IMR-90 (cell line): ENCODE data around the gene MGLL. TPM values are rescaled to one million over a fixed set of nuclear protein-coding genes. Genes with fewer than 3 reads are reported as not detected.

Source experiments
- ATAC-seq: fragments of 200-7000 bp; cut with Tn5 transposase; 2 replicates; pipeline ENCODE4 v1.9.1; 2020; ENCODE audit warnings: low read depth, mild to moderate bottlenecking, moderate library complexity
- BruUV-seq: library from RNA; stranded (reverse); fragments of 400-500 nt; replicated peaks from 2 replicates; lab custom pipeline; 2021; lab: Mats Ljungman, UMichigan
- CTCF ChIA-PET: fragments of 300-600 bp; formaldehyde crosslinking; extraction: SDS; loops from one replicate; lab custom pipeline; 2021; ENCODE audit warnings: antibody characterized with exemption; lab: Yijun Ruan, JAX
- POLR2A ChIA-PET: fragments of 300-600 bp; sonication (Branson Sonifier 250); formaldehyde crosslinking; loops from one replicate; lab custom pipeline; 2022; ENCODE audit warnings: antibody characterized with exemption; ENCODE audit not compliant: unreplicated experiment; lab: Charles Lee
- DNase-seq: peaks from one replicate; pipeline ENCODE4 v3.0.0; 2013
- H2AFZ ChIP-seq: replicated peaks from 2 replicates; pipeline ENCODE3; 2013; ENCODE audit warnings: low read length, mild to moderate bottlenecking; ENCODE audit not compliant: poor library complexity
- H2AK5ac ChIP-seq: 2 replicates; pipeline ENCODE4 v1.6.1; 2013; ENCODE audit warnings: low read depth, low read length, inconsistent platforms
- H2AK9ac ChIP-seq: replicated peaks from 2 replicates; pipeline ENCODE3; 2013; ENCODE audit warnings: mild to moderate bottlenecking, low read depth, low read length, moderate library complexity; ENCODE audit not compliant: poor library complexity
- H2BK120ac ChIP-seq: 2 replicates; pipeline ENCODE4 v1.6.1; 2013; ENCODE audit warnings: low read depth, low read length, inconsistent platforms
- H2BK15ac ChIP-seq: 3 replicates; pipeline ENCODE4 v1.6.1; 2013; ENCODE audit warnings: low read depth, low read length, inconsistent platforms
- H2BK20ac ChIP-seq: 2 replicates; pipeline ENCODE4 v1.6.1; 2013; ENCODE audit warnings: low read depth, mild to moderate bottlenecking, inconsistent platforms, low read length, moderate library complexity
- H2BK5ac ChIP-seq: 2 replicates; pipeline ENCODE4 v1.6.1; 2013; ENCODE audit warnings: mild to moderate bottlenecking, low read depth, low read length, inconsistent platforms; ENCODE audit not compliant: poor library complexity, severe bottlenecking
- H3K14ac ChIP-seq: replicated peaks from 2 replicates; pipeline ENCODE4 v1.6.1; 2013; ENCODE audit warnings: low read depth, low read length, inconsistent platforms
- H3K18ac ChIP-seq: 2 replicates; pipeline ENCODE4 v1.6.1; 2013; ENCODE audit warnings: low read depth, low read length, control low read depth
- H3K23ac ChIP-seq: 2 replicates; pipeline ENCODE4 v1.6.1; 2013; ENCODE audit warnings: low read depth, low read length, inconsistent platforms
- H3K27ac ChIP-seq: 2 replicates; pipeline ENCODE4 v1.5.1; 2013; ENCODE audit warnings: mild to moderate bottlenecking, control low read depth, low read length; ENCODE audit not compliant: insufficient read depth
- H3K27me3 ChIP-seq: 2 replicates; pipeline ENCODE4 v1.6.1; 2013; ENCODE audit warnings: low read length; ENCODE audit not compliant: control insufficient read depth, insufficient read depth
- H3K36me3 ChIP-seq: 2 replicates; pipeline ENCODE4 v1.6.1; 2013; ENCODE audit warnings: low read length, mixed read lengths; ENCODE audit not compliant: control insufficient read depth, insufficient read depth
- H3K4ac ChIP-seq: 2 replicates; pipeline ENCODE4 v1.6.1; 2013; ENCODE audit warnings: low read depth, low read length, inconsistent platforms
- H3K4me1 ChIP-seq: 2 replicates; pipeline ENCODE4 v1.6.1; 2013; ENCODE audit warnings: low read length, mixed read lengths; ENCODE audit not compliant: control insufficient read depth, insufficient read depth
- H3K4me2 ChIP-seq: 2 replicates; pipeline ENCODE4 v1.6.1; 2013; ENCODE audit warnings: low read depth, mild to moderate bottlenecking, control low read depth, low read length, moderate library complexity
- H3K4me3 ChIP-seq: 2 replicates; pipeline ENCODE4 v1.5.1; 2013; ENCODE audit warnings: low read depth, mild to moderate bottlenecking, control low read depth, low read length, moderate library complexity; ENCODE audit not compliant: insufficient read depth
- H3K56ac ChIP-seq: 2 replicates; pipeline ENCODE4 v1.6.1; 2013; ENCODE audit warnings: low read length, inconsistent platforms; ENCODE audit not compliant: insufficient read depth; ENCODE audit errors: extremely low read depth
- H3K79me1 ChIP-seq, 2 experiments: 2 replicates each; pipeline ENCODE4 v1.6.1; 2013; ENCODE audit warnings: low read length in 2 of 2, inconsistent platforms in 1 of 2, low read depth in 1 of 2
- H3K9ac ChIP-seq: 2 replicates; pipeline ENCODE4 v1.6.1; 2013; ENCODE audit warnings: low read depth, low read length, control low read depth
- H3K9me1 ChIP-seq: 2 replicates; pipeline ENCODE4 v1.6.1; 2013; ENCODE audit warnings: low read length, inconsistent platforms; ENCODE audit not compliant: insufficient read depth
- H3K9me3 ChIP-seq: 2 replicates; pipeline ENCODE4 v1.6.1; 2013; ENCODE audit warnings: low read length; ENCODE audit not compliant: control insufficient read depth, insufficient read depth
- H4K20me1 ChIP-seq: 2 replicates; pipeline ENCODE4 v1.6.1; 2013; ENCODE audit warnings: low read length, inconsistent platforms; ENCODE audit not compliant: insufficient read depth
- H4K5ac ChIP-seq: 2 replicates; pipeline ENCODE4 v1.6.1; 2013; ENCODE audit warnings: mild to moderate bottlenecking, low read depth, low read length, control low read depth
- H4K8ac ChIP-seq, 2 experiments: 2 replicates each; pipeline ENCODE4 v1.6.1; 2013; ENCODE audit warnings: low read depth in 2 of 2, low read length in 2 of 2, control low read depth in 1 of 2, inconsistent platforms in 1 of 2
- H4K91ac ChIP-seq: 2 replicates; pipeline ENCODE4 v1.6.1; 2013; ENCODE audit warnings: low read depth, low read length, inconsistent platforms; ENCODE audit not compliant: insufficient read depth
- MAZ ChIP-seq: IDR thresholded peaks from 2 replicates; pipeline ENCODE4 v1.6.1; 2012; ENCODE audit warnings: low read depth, mild to moderate bottlenecking, low read length, improper control_type of control experiment, moderate library complexity, borderline replicate concordance
- POLR2A ChIP-seq: IDR thresholded peaks from 2 replicates; pipeline ENCODE4 v1.6.1; 2012; ENCODE audit warnings: mild to moderate bottlenecking, low read depth, low read length
- USF2 ChIP-seq: fragments of 150-350 bp; IDR thresholded peaks from 2 replicates; pipeline ENCODE4 v1.6.1; 2017; ENCODE audit warnings: mild to moderate bottlenecking, antibody characterized with exemption, low read length, low read depth
- WGBS, 2 experiments: methylation state at CpG; one replicate each; pipeline versions ENCODE4 v1.1.5 to v1.1.7; 2013; ENCODE audit warnings: missing lambda C conversion rate in 2 of 2; ENCODE audit not compliant: insufficient read length in 1 of 2; ENCODE audit errors: extremely low coverage in 2 of 2; 5-methylcytosine and 5-hydroxymethylcytosine counted together
- dilution Hi-C: fragments of 300-500 bp; cut with HindIII; formaldehyde crosslinking; loops from one replicate; pipeline ENCODE4 v1.14.3; 2018; ENCODE audit warnings: low sequenced_read_pairs; ENCODE audit not compliant: unreplicated experiment
- in situ Hi-C: fragments of 300-500 bp; cut with MboI; formaldehyde crosslinking; loops from 3 replicates; pipeline ENCODE4 v1.14.3; 2019; ENCODE audit warnings: low sequenced_read_pairs, inconsistent platforms, mixed read lengths
- intact Hi-C: fragments of 100-400 bp; cut with micrococcal nuclease; formaldehyde crosslinking; loops from 2 replicates; pipeline ENCODE4 v1.10.0; 2022
- polyA plus RNA-seq, 3 experiments: library from polyadenylated mRNA; depleted of rRNA; stranded (reverse); fragments of >200 nt; gene quantifications; 2 replicates each; pipeline ENCODE4 v1.2.3, GENCODE V29; 2012; ENCODE audit warnings: low replicate concordance in 1 of 3
- total RNA-seq: library from RNA; depleted of rRNA; stranded (reverse); fragments of >200 nt; gene quantifications from 2 replicates; pipeline ENCODE4 v1.2.3, GENCODE V29; 2012

The MGLL gene
- total and polyA plus RNA-seq, 2 of the 4 experiments (the other 2 are of a cell fraction), result 23.7 to 60.6 TPM

GRCh38 chr3:127823426-127823857 lies 1.1 kb upstream of the MGLL start:
- Histone ChIP-seq H3K4me1 (peaks cover 16% of the 10 kb centered on the region), H3K56ac (no peak overlapping the region), H2AFZ (peak overlapping the region; percentile 94), H3K23ac (peak overlapping the region; percentile 72), H4K8ac (peak overlapping the region; percentile 87 to 99), H2AK5ac (peak overlapping the region; percentile 99), H4K20me1 (no peaks in the 10 kb centered on the region), H2BK120ac (peak overlapping the region; percentile 86), H3K36me3 (peaks cover 3% of the 10 kb centered on the region; the same call in 1 of the 2 replicates), H3K27ac (peak overlapping the region; percentile 53), H3K4me2 (peak overlapping the region; percentile 88), H4K5ac (peak overlapping the region; percentile 56), H2AK9ac (peak overlapping the region; percentile 96), H2BK20ac (peak overlapping the region; percentile 86), H3K9me1 (peaks cover 6% of the 10 kb centered on the region), H4K91ac (peak overlapping the region; percentile 88), H3K27me3 (no peaks in the 10 kb centered on the region), H3K18ac (peak overlapping the region; percentile 68), H3K14ac (peak overlapping the region; percentile 77), H3K9ac (peak overlapping the region; percentile 88), H2BK15ac (peak overlapping the region; percentile 99; the same call in 2 of the 3 replicates), H3K79me1 (peaks cover 13 to 43% of the 10 kb centered on the region in 2 experiments; a peak in 3 of 4 replicates), H2BK5ac (peak overlapping the region; percentile 84), H3K4me3 (peak overlapping the region; percentile 95), H3K9me3 (no peaks in the 10 kb centered on the region), H3K4ac (peak overlapping the region; percentile 97)
- 57% methylated on average over 12 of the region's 14 CpGs; no CpG with 5 or more reads in 1 of the 2 experiments for WGBS, 2 experiments
- DNase-seq (no peak), ATAC-seq (no peak)
- dilution Hi-C loops, result no loop called here
- ChIA-PET CTCF (interaction anchor here (0.8 to 1.4 kb wide), 2 partner anchors 100 to 126 kb away, joined by 3 read pairs; no protein-coding TSS in a partner anchor), POLR2A (no interaction called here)
- no TSS peak for BruUV-seq
- TF ChIP-seq USF2, result no peak
- TF ChIP-seq MAZ, result 0 out of 2 replicates have a peak, but pooled peaks have one; percentile 0
- TF ChIP-seq POLR2A, result no peak
- in situ Hi-C loops, result no loop called here
- intact Hi-C loops, result loop anchor here (5.0 kb wide), 1 partner anchor 86 kb away; no protein-coding TSS in a partner anchor
